K562 (cell line): Measurements from ENCODE around the gene IDUA. TPM values are rescaled to one million over a fixed set of nuclear protein-coding genes. Genes with fewer than 3 reads are reported as not detected.
A peak's percentile ranks its signal among the peaks of the same experiment; 100 is the strongest.

Experiments
- ARID4B ChIP-seq: sonication (generic); formaldehyde crosslinking; IDR thresholded peaks from 2 replicates; pipeline ENCODE4 v1.8.0; 2022; ENCODE audit warnings: mild to moderate bottlenecking, missing genetic modification reagents
- CAMTA2 ChIP-seq: fragments of 250-450 bp; sonication (Bioruptor Pico); conservative IDR thresholded peaks from 2 replicates; pipeline ENCODE4 v1.5.1; 2022
- DDX20 ChIP-seq: fragments of 450-650 bp; IDR thresholded peaks from 2 replicates; pipeline ENCODE4 v1.6.1; 2016; ENCODE audit warnings: missing genetic modification characterization, low read depth, mild to moderate bottlenecking, missing compliant biosample characterization, moderate library complexity
- EGR1 ChIP-seq: fragments of 450-650 bp; conservative IDR thresholded peaks from 2 replicates; pipeline ENCODE4 v1.6.1; 2017; ENCODE audit warnings: mild to moderate bottlenecking
- FIP1L1 ChIP-seq: fragments of 200-400 bp; formaldehyde crosslinking; IDR thresholded peaks from 2 replicates; pipeline ENCODE4 v1.6.1; 2018; ENCODE audit warnings: mild to moderate bottlenecking, low read depth, low read length; ENCODE audit not compliant: poor library complexity, severe bottlenecking
- HMGN3 ChIP-seq: IDR thresholded peaks from 2 replicates; pipeline ENCODE4 v1.6.1; 2011; ENCODE audit warnings: borderline replicate concordance, low read depth, mild to moderate bottlenecking, mixed read lengths, low read length; ENCODE audit not compliant: insufficient read length; ENCODE audit errors: extremely low read depth
- KAT7 ChIP-seq: sonication (generic); formaldehyde crosslinking; IDR thresholded peaks from 2 replicates; pipeline ENCODE4 v1.8.0; 2022; ENCODE audit warnings: missing genetic modification reagents, mild to moderate bottlenecking, borderline replicate concordance
- PML ChIP-seq: IDR thresholded peaks from 2 replicates; pipeline ENCODE4 v1.6.1; 2012; ENCODE audit warnings: low read length, inconsistent platforms
- RBBP5 ChIP-seq: fragments of 200-600 bp; sonication (generic); IDR thresholded peaks from 2 replicates; pipeline ENCODE4 v1.6.1; 2012; ENCODE audit warnings: borderline replicate concordance, mild to moderate bottlenecking, low read length, control low read depth, inconsistent platforms; ENCODE audit not compliant: insufficient read depth, poor library complexity, severe bottlenecking
- RREB1 ChIP-seq: fragments of 250-450 bp; sonication (Bioruptor Pico); IDR thresholded peaks from 2 replicates; pipeline ENCODE4 v1.4.0; 2020
- SMAD4 ChIP-seq: fragments of 250-450 bp; sonication (Bioruptor Pico); conservative IDR thresholded peaks from 2 replicates; pipeline ENCODE4 v1.8.0; 2021; ENCODE audit warnings: inconsistent platforms, mild to moderate bottlenecking, moderate library complexity
- STAG1 ChIP-seq: sonication (generic); formaldehyde crosslinking; IDR thresholded peaks from 2 replicates; pipeline ENCODE4 v1.5.0; 2020; ENCODE audit warnings: missing genetic modification reagents, borderline replicate concordance
- TEAD1 ChIP-seq, 2 experiments: fragments of 450-650 bp in 1 of 2; sonication (generic) in 1 of 2; formaldehyde crosslinking; IDR thresholded peaks; 2 replicates each; pipeline versions ENCODE4 v1.4.0 to v1.8.0; 2020 to 2022; ENCODE audit warnings: mild to moderate bottlenecking in 2 of 2, missing genetic modification reagents in 1 of 2
- WHSC1 ChIP-seq: IDR thresholded peaks from one replicate; pipeline ENCODE4 v1.6.1; 2012; ENCODE audit warnings: low read length, control low read depth, inconsistent platforms
- ZEB2 ChIP-seq: fragments of 450-650 bp; IDR thresholded peaks from 2 replicates; pipeline ENCODE4 v1.6.1; 2016
- ZNF79 ChIP-seq: fragments of 250-450 bp; sonication (Bioruptor Pico); IDR thresholded peaks from 2 replicates; pipeline ENCODE4 v1.4.0; 2020; ENCODE audit warnings: low read depth, mild to moderate bottlenecking, moderate library complexity
- polyA plus RNA-seq, 8 experiments: library from polyadenylated mRNA; depleted of rRNA in 4 of 8; stranded (reverse) in 5 of 8; unstranded in 3 of 8; fragments of >200 nt; fragmentation: Nextera tagmentation in 2 of 8; fragmentation: Illumina TruSeq in 1 of 8; extraction: Ambion mirVana in 2 of 8; extraction: Trizol in 1 of 8; gene quantifications; 2 replicates each; pipeline versions ENCODE4 v1.2.1 to v1.2.3, GENCODE V29; 2011 to 2014; ENCODE audit warnings: inconsistent platforms in 1 of 8, missing spikeins in 1 of 8
- total RNA-seq, 7 experiments: library from RNA; depleted of rRNA in 6 of 7; stranded (reverse); fragments of >200 nt in 6 of 7; fragmentation: Illumina TruSeq in 2 of 7; extraction: Trizol in 2 of 7; gene quantifications; 2 replicates each; pipeline versions ENCODE4 v1.2.1 to v1.2.3, GENCODE V29; 2011 to 2021; ENCODE audit warnings: low replicate concordance in 1 of 7

Gene IDUA
- total and polyA plus RNA-seq, 9 of the 15 experiments (the other 6 are each of a cell fraction or from before 2014, with no cell fraction given) = 0.04 to 16.1 (median 1.2) TPM

GRCh38 chr4:1009542-1010394 lies 22.9 kb downstream of the IDUA start (continued):
- TF ChIP-seq KAT7 (CRISPR knock-in tag) (0 out of 2 replicates have a peak, but pooled peaks have one; percentile 40), HMGN3 (peak; percentile 60), STAG1 (0 out of 2 replicates have a peak, but pooled peaks have one; percentile 26), TEAD1 (CRISPR knock-in tag; IDR thresholded peaks at IDR 0.05) (peak in 1 of 2 experiments; percentile 19; a peak in 1 of 4 replicates), CAMTA2 (CRISPR knock-in tag) (0 out of 2 replicates have a peak, but pooled peaks have one; percentile 13), RBBP5 (peak; percentile 35), SMAD4 (CRISPR knock-in tag) (peak; percentile 77), ARID4B (peak; percentile 48; the same call in 1 of the 2 replicates), WHSC1 (no peak), ZNF79 (CRISPR knock-in tag) (no peak), RREB1 (CRISPR knock-in tag) (no peak), PML (no peak; the same call in 1 of the 2 replicates), FIP1L1 (peak; percentile 30), EGR1 (peak; percentile 90), DDX20 (tag) (no peak), ZEB2 (peak; percentile 71; the same call in 1 of the 2 replicates)
